ENCODE data around the gene RRP1.

RRP1 gene

GRCh38 chr21:43794857-43795256 lies 5.5 kb downstream of the RRP1 start:
- no peak overlapping the region for H3K4me3 Mint-ChIP-seq

GRCh38 chr21:43797415-43797814 lies 8.0 kb downstream of the RRP1 start:
- Mint-ChIP-seq H3K4me3 (no peak overlapping the region), H3K4me1 (ENCODE audit: low read depth) (no peaks in the 10 kb centered on the region), H3K9me3 (no peaks in the 10 kb centered on the region), H3K27me3 (ENCODE audit: low read depth) (no peaks in the 10 kb centered on the region), H3K27ac (no peak overlapping the region), H3K36me3 (ENCODE audit: low read depth) (peaks cover 50% of the 10 kb centered on the region)
- DNase-seq (ENCODE audit: low spot score) = no peak

More at GRCh38 chr21:43794857-43795256, 5.5 kb downstream of the RRP1 start:
- Mint-ChIP-seq H3K9me3 (no peaks in the 10 kb centered on the region), H3K27me3 (ENCODE audit: low read depth) (no peaks in the 10 kb centered on the region), H3K36me3 (ENCODE audit: low read depth) (peaks cover 54% of the 10 kb centered on the region), H3K4me1 (ENCODE audit: low read depth) (peaks cover 10% of the 10 kb centered on the region), H3K27ac (no peak overlapping the region)
- DNase-seq (ENCODE audit: low spot score) = no peak

GRCh38 chr21:43797925-43798715 lies 8.7 kb downstream of the RRP1 start:
- Mint-ChIP-seq H3K27me3 (ENCODE audit: low read depth) (no peaks in the 10 kb centered on the region), H3K27ac (no peak overlapping the region), H3K9me3 (no peaks in the 10 kb centered on the region), H3K4me3 (no peak overlapping the region), H3K4me1 (ENCODE audit: low read depth) (no peaks in the 10 kb centered on the region), H3K36me3 (ENCODE audit: low read depth) (peaks cover 46% of the 10 kb centered on the region)
- no peak for DNase-seq (ENCODE audit: low spot score)

- DNase-seq (ENCODE audit: low spot score) = no peak
- Mint-ChIP-seq H3K27me3 (ENCODE audit: low read depth) (no peaks in the 10 kb centered on the region), H3K4me3 (no peak overlapping the region), H3K4me1 (ENCODE audit: low read depth) (no peaks in the 10 kb centered on the region), H3K36me3 (ENCODE audit: low read depth) (peaks cover 41% of the 10 kb centered on the region), H3K9me3 (no peaks in the 10 kb centered on the region), H3K27ac (no peak overlapping the region)
These were observed 10.0 kb downstream of the RRP1 start for GRCh38 chr21:43799301-43799840.

- Mint-ChIP-seq H3K9me3 (no peaks in the 10 kb centered on the region), H3K4me3 (no peak overlapping the region), H3K36me3 (ENCODE audit: low read depth) (peaks cover 38% of the 10 kb centered on the region), H3K4me1 (ENCODE audit: low read depth) (no peaks in the 10 kb centered on the region), H3K27me3 (ENCODE audit: low read depth) (no peaks in the 10 kb centered on the region), H3K27ac (no peak overlapping the region)
- no peak for DNase-seq (ENCODE audit: low spot score)
These were observed 10.7 kb downstream of the RRP1 start for GRCh38 chr21:43800124-43800523.

- H3K4me1 Mint-ChIP-seq (ENCODE audit: low read depth) = no peaks in the 10 kb centered on the region
- DNase-seq (ENCODE audit: low spot score) = no peak
- H3K27me3 Mint-ChIP-seq (ENCODE audit: low read depth) = no peaks in the 10 kb centered on the region
- H3K4me3 Mint-ChIP-seq = no peak overlapping the region
- no peak overlapping the region for H3K27ac Mint-ChIP-seq
- H3K9me3 Mint-ChIP-seq = no peaks in the 10 kb centered on the region
- peaks cover 34% of the 10 kb centered on the region for H3K36me3 Mint-ChIP-seq (ENCODE audit: low read depth)
These were observed 11.2 kb downstream of the RRP1 start for GRCh38 chr21:43800566-43800965.

- H3K9me3 Mint-ChIP-seq = no peaks in the 10 kb centered on the region
- H3K27ac Mint-ChIP-seq = no peak overlapping the region
- no peak for DNase-seq (ENCODE audit: low spot score)
- H3K27me3 Mint-ChIP-seq (ENCODE audit: low read depth) = no peaks in the 10 kb centered on the region
- H3K36me3 Mint-ChIP-seq (ENCODE audit: low read depth) = peaks cover 31% of the 10 kb centered on the region
- no peak overlapping the region for H3K4me3 Mint-ChIP-seq
- no peaks in the 10 kb centered on the region for H3K4me1 Mint-ChIP-seq (ENCODE audit: low read depth)
These were observed 11.8 kb downstream of the RRP1 start for GRCh38 chr21:43801006-43801783.

GRCh38 chr21:43802713-43803313 lies 13.4 kb downstream of the RRP1 start:
- Mint-ChIP-seq H3K36me3 (ENCODE audit: low read depth) (peaks cover 19% of the 10 kb centered on the region), H3K4me1 (ENCODE audit: low read depth) (peaks cover 2% of the 10 kb centered on the region), H3K27ac (no peak overlapping the region), H3K4me3 (no peak overlapping the region), H3K27me3 (ENCODE audit: low read depth) (no peaks in the 10 kb centered on the region), H3K9me3 (no peaks in the 10 kb centered on the region)
- DNase-seq (ENCODE audit: low spot score) = no peak

- Mint-ChIP-seq H3K4me3 (no peak overlapping the region), H3K27ac (no peak overlapping the region), H3K36me3 (ENCODE audit: low read depth) (peaks cover 14% of the 10 kb centered on the region), H3K9me3 (no peaks in the 10 kb centered on the region), H3K27me3 (ENCODE audit: low read depth) (no peaks in the 10 kb centered on the region), H3K4me1 (ENCODE audit: low read depth) (peaks cover 2% of the 10 kb centered on the region)
- no peak for DNase-seq (ENCODE audit: low spot score)
These were observed 14.4 kb downstream of the RRP1 start for GRCh38 chr21:43803558-43804300.

- no peak for DNase-seq (ENCODE audit: low spot score)
- Mint-ChIP-seq H3K9me3 (no peaks in the 10 kb centered on the region), H3K36me3 (ENCODE audit: low read depth) (peaks cover 6% of the 10 kb centered on the region), H3K4me3 (no peak overlapping the region), H3K27ac (no peak overlapping the region), H3K27me3 (ENCODE audit: low read depth) (no peaks in the 10 kb centered on the region), H3K4me1 (ENCODE audit: low read depth) (peaks cover 2% of the 10 kb centered on the region)
These were observed 16.0 kb downstream of the RRP1 start for GRCh38 chr21:43805275-43805800.

GRCh38 chr21:43806017-43806710 lies 16.8 kb downstream of the RRP1 start:
- Mint-ChIP-seq H3K4me1 (ENCODE audit: low read depth) (peaks cover 7% of the 10 kb centered on the region), H3K27me3 (ENCODE audit: low read depth) (no peaks in the 10 kb centered on the region), H3K36me3 (ENCODE audit: low read depth) (peaks cover under 1% of the 10 kb centered on the region), H3K4me3 (no peak overlapping the region), H3K27ac (no peak overlapping the region), H3K9me3 (no peaks in the 10 kb centered on the region)
- DNase-seq (ENCODE audit: low spot score) = no peak

- Mint-ChIP-seq H3K27ac (no peak overlapping the region), H3K9me3 (no peaks in the 10 kb centered on the region), H3K4me1 (ENCODE audit: low read depth) (peaks cover 11% of the 10 kb centered on the region), H3K4me3 (no peak overlapping the region), H3K36me3 (ENCODE audit: low read depth) (no peaks in the 10 kb centered on the region), H3K27me3 (ENCODE audit: low read depth) (no peaks in the 10 kb centered on the region)
- DNase-seq (ENCODE audit: low spot score) = no peak
These were observed 19.0 kb downstream of the RRP1 start for GRCh38 chr21:43808367-43808766.

- Mint-ChIP-seq H3K4me1 (ENCODE audit: low read depth) (peaks cover 11% of the 10 kb centered on the region), H3K27ac (no peak overlapping the region), H3K36me3 (ENCODE audit: low read depth) (no peaks in the 10 kb centered on the region), H3K27me3 (ENCODE audit: low read depth) (no peaks in the 10 kb centered on the region), H3K9me3 (no peaks in the 10 kb centered on the region), H3K4me3 (no peak overlapping the region)
- no peak for DNase-seq (ENCODE audit: low spot score)
These were observed 19.5 kb downstream of the RRP1 start for GRCh38 chr21:43808832-43809251.

Data from T-helper 2 cell treated with Interferon-gamma antibody and Interleukin-4, amounts not matched to agents 5 μg/mL and 100 μg/mL, for 36 hours (primary cell).